K562 treated with DMSO at 1 percent for 12 hours (cell line): ENCODE data around the gene MYBPC3. TPM values are rescaled to one million over a fixed set of nuclear protein-coding genes. Genes with fewer than 3 reads are reported as not detected.

ENCODE experiments used
- total RNA-seq: library from RNA; unstranded; fragments of 300-600 nt; gene quantifications from 2 replicates; pipeline ENCODE4 v1.2.3, GENCODE V29; 2022; ENCODE audit not compliant: insufficient read depth

MYBPC3 gene
- not detected in 2 replicates for total RNA-seq

GRCh38 chr11:47352556-47352955 lies at the start of gene MYBPC3:
Gene MYBPC3 (minus strand): TSS chr11:47352702. CDS start chr11:47352647, 55 bp downstream.

GRCh38 chr11:47378010-47378835 lies 25.7 kb upstream of the MYBPC3 start, which contains the start of gene SPI1:
Gene SPI1 (minus strand): TSS chr11:47378547. CDS start chr11:47378353, 194 bp downstream.

Other genes starting within 250 kb of the MYBPC3 start
- gene ARFGAP2, start 175.8 kb downstream of the MYBPC3 start, total RNA-seq: 65.4 and 101 TPM in 2 replicates
- gene PACSIN3, start 166.3 kb downstream of the MYBPC3 start, total RNA-seq: 3.7 and 3.8 TPM in 2 replicates
- gene DDB2, start 137.7 kb downstream of the MYBPC3 start, total RNA-seq: 13.7 and 22.2 TPM in 2 replicates
- gene ACP2, start 103.9 kb downstream of the MYBPC3 start, total RNA-seq: 26.8 and 32.8 TPM in 2 replicates
- gene NR1H3, start 94.7 kb downstream of the MYBPC3 start, total RNA-seq: 14.8 and 15.4 TPM in 2 replicates
- gene MADD, start 82.6 kb downstream of the MYBPC3 start, total RNA-seq: 33.2 and 67.5 TPM in 2 replicates
- gene SPI1, start 25.8 kb upstream of the MYBPC3 start, total RNA-seq: 71.7 and 77.5 TPM in 2 replicates
- gene SLC39A13, start 55.9 kb upstream of the MYBPC3 start, total RNA-seq: 25.9 and 30.0 TPM in 2 replicates
- gene PSMC3, start 73.7 kb upstream of the MYBPC3 start, total RNA-seq: 220 and 240 TPM in 2 replicates
- not detected in 2 replicates for gene RAPSN, start 96.4 kb upstream of the MYBPC3 start, total RNA-seq
- gene CELF1, start 200.4 kb upstream of the MYBPC3 start, total RNA-seq: 12.5 and 40.6 TPM in 2 replicates
- gene PTPMT1, start 212.9 kb upstream of the MYBPC3 start, total RNA-seq: 111 and 115 TPM in 2 replicates
- gene KBTBD4, start 226.3 kb upstream of the MYBPC3 start, total RNA-seq: 8.0 and 13.1 TPM in 2 replicates
- 158 and 208 TPM in 2 replicates for gene NDUFS3, start 226.4 kb upstream of the MYBPC3 start, total RNA-seq
- not detected in 2 replicates for gene FAM180B, start 234.0 kb upstream of the MYBPC3 start, total RNA-seq
- not detected in 2 replicates for gene C1QTNF4, start 241.7 kb upstream of the MYBPC3 start, total RNA-seq